NCI-H524 (cell line): ENCODE measurements around the gene CENPV.

Experiments used
- DNase-seq, 2 experiments: peaks; one replicate each; lab custom pipeline; 2025; lab: John Stamatoyannopoulos, UW

The CENPV gene

GRCh38 chr17:16361874-16362273, 8.6 kb upstream of the CENPV start:
- no peak for DNase-seq

GRCh38 chr17:16358394-16358793, 5.1 kb upstream of the CENPV start:
- no peak for DNase-seq

GRCh38 chr17:16354585-16354984, 1.3 kb upstream of the CENPV start:
- DNase-seq, result no peak

DNA sequence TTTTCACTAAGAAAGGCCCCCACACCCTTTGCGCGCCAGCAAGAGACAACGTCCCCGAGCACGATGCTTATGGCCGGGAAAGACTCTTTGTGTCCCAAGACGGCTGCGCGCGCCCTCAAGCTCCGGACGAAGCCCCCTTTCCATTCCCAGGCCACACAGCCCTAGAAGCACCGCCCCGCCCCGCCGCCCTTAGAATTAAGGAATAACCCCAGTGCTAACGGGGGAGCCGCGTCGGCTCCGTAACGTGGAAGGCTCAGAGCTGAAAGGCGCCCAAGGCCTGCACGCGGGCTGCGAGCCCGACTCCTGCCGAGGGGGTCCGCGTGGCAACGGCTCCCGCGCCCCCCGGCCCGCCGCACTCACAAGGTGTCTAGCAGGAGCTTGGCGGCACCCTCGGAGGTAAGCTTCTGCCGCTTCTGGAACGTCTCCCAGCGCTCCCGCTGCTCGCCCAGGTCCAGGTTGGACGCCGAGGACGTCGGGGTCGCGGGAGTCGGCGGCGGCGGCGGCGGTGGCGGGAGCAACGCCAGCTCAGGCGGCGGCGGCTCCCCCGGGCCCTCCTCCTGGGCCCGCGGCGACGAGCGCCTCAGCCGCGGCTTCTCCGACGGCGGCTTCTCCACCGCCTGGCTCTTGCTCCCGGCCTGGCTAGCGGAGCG, 477 bp downstream of the CENPV start:
- DNase-seq, result peak; percentile 47 to 73

DNA sequence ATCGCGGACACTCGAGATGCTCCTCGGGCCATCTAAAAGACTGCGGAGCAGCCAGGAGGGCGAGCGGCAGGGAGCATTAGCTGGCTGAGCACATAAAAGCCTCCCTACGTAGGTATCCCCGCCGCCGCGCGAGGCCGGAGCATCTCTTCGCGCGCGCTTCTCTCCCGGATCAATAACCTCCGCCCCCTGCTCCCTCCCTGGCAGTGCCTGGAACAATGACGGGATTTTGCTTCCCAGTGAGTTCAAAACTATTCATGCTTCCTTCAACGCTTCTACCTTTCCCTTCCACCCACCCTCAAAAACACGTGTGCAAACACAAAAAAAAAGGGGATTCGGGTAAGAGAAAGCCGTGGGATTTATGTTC, 984 bp downstream of the CENPV start:
- DNase-seq, result peak; percentile 54 to 83

DNA sequence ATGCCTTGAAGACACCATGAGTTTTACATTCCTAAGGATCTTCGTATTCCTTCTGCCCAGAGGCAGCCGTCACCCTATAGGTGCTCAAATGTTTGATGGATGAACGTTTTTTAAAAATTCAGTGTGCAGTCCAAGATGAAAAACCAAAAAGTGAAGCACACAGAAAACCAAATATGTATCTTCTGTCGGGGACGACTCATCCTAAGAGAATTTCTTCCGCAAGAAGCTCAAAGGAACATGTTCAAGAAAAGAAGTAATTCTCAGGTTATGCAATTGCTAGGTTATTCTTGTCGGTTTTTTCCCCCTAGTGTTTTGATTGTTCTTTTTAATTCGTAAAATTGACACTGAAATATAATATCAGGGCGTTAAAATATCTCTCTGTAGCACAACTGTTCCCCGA, 1.4 kb downstream of the CENPV start:
- DNase-seq, result no peak

GRCh38 chr17:16349431-16349830, 3.8 kb downstream of the CENPV start:
- no peak for DNase-seq

GRCh38 chr17:16348586-16348985, 4.7 kb downstream of the CENPV start:
- no peak for DNase-seq

- no peak for DNase-seq
These were observed 6.5 kb downstream of the CENPV start for GRCh38 chr17:16346721-16347271.

DNA sequence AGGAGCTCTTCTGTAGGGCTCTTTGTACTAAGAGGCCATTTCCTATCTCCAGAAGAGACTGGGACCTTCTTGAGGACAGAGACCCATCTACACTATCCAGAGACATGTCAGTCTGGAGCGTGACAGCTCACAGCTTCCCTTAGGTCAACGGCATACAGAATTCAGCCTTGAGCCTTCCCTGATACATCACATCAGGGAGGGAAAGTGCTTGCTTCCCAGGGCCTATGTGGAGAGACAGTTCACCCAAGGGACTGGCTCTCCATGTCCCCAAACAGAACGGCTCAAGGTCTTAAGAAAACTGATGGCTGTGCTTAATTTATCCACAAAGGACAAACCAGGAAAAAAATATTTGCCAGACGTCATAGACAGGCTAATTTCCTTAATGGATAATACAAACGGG, 7.7 kb downstream of the CENPV start:
- no peak for DNase-seq

DNA sequence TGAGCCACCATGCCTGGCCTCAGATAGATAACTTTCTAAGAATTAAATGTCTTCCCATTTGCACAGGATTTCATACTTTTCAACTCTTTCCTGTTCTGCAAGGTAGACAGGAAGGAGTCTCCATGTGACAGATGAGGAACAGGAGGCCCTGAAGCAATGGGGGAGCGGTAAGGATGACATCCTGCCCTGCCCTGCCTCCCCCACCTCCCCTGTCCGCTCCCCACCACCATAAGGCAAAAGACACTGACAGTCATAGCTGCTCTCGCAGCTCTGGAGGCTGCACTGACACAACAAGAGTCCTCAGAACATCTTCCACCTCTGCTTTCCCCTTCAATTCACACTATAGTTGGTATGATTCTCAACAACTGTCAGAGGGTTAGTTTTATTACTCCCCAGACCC, 9.7 kb downstream of the CENPV start:
- DNase-seq, result no peak

DNA sequence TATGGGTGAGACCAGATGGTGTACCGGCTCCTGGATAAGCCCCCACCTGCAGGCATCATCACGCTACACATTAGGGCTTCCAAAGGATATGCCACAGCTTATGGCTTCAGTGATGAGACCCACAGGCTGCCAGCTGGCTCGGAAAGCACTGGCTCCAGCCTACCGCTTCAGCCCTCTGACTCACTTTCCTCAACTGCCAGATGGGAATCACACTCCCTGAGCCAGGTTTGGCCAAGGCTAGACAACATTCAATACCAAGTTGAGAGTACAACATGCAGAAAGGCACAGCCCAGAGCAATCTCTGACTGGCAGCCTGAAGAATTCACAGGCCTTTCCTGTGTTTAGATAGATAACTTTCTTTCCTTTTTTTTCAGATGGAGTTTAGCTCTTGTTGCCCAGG, 10.3 kb downstream of the CENPV start:
- DNase-seq, result peak in 1 of 2 experiments; percentile 44

GRCh38 chr17:16339959-16340358, 13.3 kb downstream of the CENPV start:
- DNase-seq, result no peak

DNA sequence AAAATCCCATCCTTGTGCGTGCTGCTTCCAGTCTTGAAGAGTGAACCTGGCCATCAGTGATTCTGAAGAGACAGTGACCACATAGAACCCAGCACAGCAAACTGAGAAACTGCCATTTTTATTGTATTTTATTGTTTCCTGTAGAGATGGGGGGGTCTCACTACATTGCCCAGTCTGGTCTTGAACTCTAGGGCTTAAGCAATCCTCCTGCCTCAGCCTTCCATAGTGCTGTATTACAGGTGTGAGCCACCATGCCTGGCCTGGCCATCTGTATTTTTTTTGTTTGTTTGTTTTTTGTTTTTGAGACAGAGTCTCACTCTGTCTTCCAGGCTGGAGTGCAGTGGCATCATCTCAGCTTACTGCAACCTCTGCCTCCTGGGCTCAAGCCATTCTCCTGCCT, 13.9 kb downstream of the CENPV start:
- no peak for DNase-seq

DNA sequence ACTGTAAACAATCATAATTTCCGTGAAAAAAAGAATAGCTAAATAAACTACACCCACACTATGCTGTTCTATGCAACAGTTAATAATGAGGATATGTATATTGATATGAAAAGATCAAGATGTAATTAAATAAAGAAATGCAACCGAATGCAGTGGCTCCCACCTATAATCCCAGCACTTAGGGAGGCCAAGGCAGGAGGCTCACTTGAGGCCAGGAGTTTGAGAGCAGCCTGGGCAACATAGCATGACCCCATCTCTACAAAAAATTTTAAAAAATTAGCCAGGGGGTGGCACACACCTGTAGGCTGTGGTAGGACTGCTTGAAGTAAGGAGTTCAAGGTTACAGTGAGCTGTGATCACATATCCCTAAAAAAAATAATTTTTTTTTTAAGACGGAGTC, 14.9 kb downstream of the CENPV start:
- DNase-seq, result no peak

- DNase-seq, result no peak
These were observed 23.6 kb downstream of the CENPV start for GRCh38 chr17:16329519-16330271.

GRCh38 chr17:16328997-16329396, 24.3 kb downstream of the CENPV start:
- DNase-seq, result peak; percentile 93 to 94

GRCh38 chr17:16327018-16327417, 26.3 kb downstream of the CENPV start:
- DNase-seq, result no peak

DNA sequence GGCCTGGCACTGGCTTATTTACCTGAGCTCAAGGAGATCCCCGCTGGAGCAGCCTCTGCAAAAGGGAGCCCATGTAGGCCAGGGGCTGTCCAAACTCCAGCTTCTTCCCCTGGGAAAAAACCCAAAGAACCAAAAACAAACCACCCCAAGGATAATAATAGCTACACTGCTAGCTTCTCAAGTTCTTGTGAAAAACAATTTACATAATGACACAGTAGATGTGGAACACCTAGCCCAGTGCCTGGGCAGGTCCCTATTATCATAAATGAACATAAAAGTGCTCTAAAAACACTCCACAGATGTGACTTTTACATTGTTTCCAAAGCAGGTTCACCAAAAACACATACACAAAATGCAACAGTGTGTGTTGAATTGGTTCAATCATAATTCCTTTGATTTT, 27.3 kb downstream of the CENPV start:
- DNase-seq, result no peak

DNA sequence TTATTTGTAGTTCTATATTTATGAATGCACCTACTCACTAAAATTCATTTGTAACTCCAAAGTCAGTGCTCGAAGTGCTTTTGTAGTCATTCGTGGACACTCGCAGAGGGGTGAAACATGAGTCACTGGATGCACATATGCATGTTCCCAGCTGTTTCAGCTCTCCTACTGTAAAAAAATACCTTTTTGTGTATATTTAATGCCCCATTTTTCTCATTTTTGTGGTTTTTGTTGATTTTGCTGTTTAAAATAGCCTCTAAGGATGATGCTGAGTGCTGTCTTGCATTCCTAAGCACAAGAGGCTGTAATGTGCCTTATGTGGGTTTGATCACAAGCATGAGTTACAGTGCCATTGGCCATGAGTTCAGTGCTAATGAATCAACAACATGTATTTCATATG, 30.6 kb downstream of the CENPV start:
- no peak for DNase-seq

GRCh38 chr17:16319969-16320368, 33.3 kb downstream of the CENPV start:
- no peak for DNase-seq

- no peak for DNase-seq
These were observed 38.4 kb downstream of the CENPV start for GRCh38 chr17:16314859-16315258.

GRCh38 chr17:16314189-16314588, 39.1 kb downstream of the CENPV start:
- DNase-seq, result no peak
